ENCODE measurements around the gene SPRR3.

The SPRR3 gene, protein sequence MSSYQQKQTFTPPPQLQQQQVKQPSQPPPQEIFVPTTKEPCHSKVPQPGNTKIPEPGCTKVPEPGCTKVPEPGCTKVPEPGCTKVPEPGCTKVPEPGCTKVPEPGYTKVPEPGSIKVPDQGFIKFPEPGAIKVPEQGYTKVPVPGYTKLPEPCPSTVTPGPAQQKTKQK
- 0 reads per million in 2 donors for total RNA-seq

- no peak for DNase-seq
Measured at GRCh38 chr1:153001382-153001781, at the start of gene SPRR3. TSS of gene SPRR3 (plus strand) at chr1:153001749. CDS start at chr1:153003021, 1,272 bp downstream.

- DNase-seq = no peak
Measured at GRCh38 chr1:152953761-152954160, 47.8 kb upstream of the SPRR3 start.

GRCh38 chr1:152954436-152954835 lies 47.1 kb upstream of the SPRR3 start:
- no peak for DNase-seq

DNA sequence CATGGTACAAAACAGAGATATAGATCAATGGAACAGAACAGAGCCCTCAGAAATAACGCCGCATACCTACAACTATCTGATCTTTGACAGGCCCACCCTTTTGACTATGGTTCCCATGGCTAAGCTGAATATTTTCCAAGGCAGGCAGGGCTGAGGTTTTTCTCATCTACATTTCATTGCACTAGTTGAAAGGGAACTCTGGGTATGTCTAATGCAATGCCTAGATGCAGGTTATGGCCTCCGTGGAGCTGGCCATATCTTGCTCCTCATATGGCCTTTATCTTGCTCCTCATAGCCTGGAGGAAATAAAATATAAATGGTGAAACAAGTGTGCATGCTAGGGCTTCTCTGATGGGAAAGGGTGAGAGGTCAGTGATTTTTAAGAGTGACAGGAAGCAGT lies 44.0 kb upstream of the SPRR3 start:
- DNase-seq = no peak

DNA sequence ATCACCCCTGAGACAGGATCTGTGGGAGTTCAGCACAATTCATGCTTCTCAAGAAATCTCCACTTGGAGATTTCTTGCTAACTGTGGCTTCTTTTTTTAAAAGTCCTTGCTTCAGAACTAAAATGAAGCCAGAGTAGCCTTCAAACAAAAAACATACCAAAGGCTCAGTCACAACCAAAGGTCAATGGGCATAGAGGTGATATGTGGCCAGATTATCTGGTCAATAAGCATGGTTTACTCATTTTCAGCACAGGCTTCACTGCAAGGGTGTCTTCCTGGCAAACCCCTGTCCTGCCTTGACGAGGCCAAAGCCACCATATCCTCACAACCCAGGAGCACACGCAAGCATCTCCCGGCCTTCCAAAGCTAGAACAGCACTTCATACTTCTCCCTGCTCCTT lies 42.3 kb upstream of the SPRR3 start:
- no peak for DNase-seq

GRCh38 chr1:152959801-152960451 lies 41.6 kb upstream of the SPRR3 start:
- no peak for DNase-seq

DNA sequence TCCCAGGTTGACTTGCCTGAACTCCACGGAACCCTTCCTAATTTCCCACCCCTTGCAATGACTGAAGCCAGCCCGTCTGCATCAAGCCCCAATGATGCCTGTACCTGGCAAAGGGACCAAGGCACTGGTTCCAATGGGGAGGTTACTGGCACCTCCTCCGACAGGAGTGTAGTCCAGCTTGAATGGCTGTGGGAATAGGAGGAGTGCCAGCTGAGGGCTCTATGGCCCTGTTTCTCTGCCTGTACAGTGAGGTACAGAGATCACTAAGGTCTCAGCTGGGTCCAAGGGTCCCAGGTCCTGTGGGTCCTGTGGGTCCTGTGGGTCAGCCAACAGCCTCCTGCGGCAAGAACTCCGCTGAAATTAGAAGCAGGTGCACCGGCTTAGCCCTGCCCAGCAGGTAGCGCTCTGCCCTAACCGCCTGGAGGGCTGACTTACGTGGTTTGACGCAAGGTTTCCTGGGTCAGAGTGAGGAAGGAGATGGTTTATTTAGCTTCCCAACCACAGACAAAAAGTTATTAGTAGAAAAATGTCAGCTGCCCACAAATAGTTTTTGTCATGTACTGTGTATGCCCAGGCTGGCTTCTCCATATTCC lies 41.0 kb upstream of the SPRR3 start:
- no peak for DNase-seq

GRCh38 chr1:152961226-152961891 lies 40.2 kb upstream of the SPRR3 start:
- DNase-seq = no peak

GRCh38 chr1:152962876-152963415 lies 38.6 kb upstream of the SPRR3 start:
- DNase-seq = no peak

DNA sequence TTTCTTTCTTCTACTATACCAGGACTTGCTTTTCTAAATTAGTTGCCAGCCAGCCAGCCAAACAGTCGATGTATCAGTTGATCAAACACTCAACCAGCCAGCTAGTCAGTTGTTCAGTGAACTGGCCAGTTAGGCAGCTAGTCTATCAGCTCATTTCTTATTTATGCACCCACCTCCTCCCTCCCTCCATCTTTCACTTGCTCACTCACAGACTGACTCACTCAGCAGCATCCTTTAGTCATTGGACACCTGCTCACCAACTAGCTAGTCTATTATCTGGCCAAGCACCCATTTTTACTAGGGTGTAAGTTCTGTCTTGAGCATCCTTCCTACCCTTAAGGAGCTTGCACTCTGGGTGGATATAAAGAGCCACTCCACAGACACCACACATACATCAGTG lies 37.0 kb upstream of the SPRR3 start:
- no peak for DNase-seq

- DNase-seq = no peak
Measured at GRCh38 chr1:152965853-152966252, 35.7 kb upstream of the SPRR3 start.

- no peak for DNase-seq
Measured at GRCh38 chr1:152967201-152967600, 34.3 kb upstream of the SPRR3 start.

DNA sequence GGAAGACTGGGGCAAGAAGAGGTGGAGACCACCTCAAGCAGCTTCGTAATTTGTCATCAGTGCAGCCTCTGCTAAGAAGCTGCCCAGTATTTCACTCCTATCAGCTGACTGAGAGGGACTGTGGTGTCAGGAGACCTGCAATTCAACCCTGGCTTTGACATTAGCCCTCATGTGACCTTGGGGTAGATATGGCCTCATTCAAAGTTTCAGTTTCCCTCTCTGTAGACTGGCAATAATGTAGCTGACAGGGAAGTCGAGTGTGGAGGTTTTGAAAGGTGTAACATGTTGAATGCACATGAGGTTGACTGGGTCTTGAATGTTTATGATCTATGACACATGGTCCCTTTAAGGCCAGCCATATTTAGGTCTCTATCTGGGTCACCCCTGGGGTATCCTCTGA lies 33.3 kb upstream of the SPRR3 start:
- no peak for DNase-seq

GRCh38 chr1:152969036-152969435 lies 32.5 kb upstream of the SPRR3 start:
- DNase-seq = no peak

DNA sequence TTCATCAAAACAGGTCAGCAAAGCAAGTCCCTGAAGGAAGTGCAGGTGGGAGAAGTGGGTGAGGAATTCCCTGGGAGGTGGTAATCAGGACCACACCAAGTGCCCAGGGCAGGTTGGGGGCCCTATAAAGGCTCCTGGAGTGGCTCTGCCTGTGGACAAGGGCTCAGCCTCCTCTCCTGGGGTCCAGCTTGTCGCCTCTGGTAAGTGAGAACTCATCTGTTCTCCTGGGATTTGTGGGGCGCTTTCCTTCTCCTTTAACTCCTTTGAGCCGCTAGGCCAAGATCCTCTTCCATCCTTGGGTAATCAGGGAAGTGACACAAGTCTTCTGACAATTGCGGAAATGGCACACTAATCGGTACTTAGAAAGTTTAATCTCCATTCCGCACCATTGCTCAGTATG lies 31.1 kb upstream of the SPRR3 start, which contains the start of gene SPRR4:
Gene SPRR4 (plus strand): TSS at position 154 of the 400 bp plus-strand sequence. CDS start 1,243 bp downstream, outside the sequence.
- DNase-seq = no peak

DNA sequence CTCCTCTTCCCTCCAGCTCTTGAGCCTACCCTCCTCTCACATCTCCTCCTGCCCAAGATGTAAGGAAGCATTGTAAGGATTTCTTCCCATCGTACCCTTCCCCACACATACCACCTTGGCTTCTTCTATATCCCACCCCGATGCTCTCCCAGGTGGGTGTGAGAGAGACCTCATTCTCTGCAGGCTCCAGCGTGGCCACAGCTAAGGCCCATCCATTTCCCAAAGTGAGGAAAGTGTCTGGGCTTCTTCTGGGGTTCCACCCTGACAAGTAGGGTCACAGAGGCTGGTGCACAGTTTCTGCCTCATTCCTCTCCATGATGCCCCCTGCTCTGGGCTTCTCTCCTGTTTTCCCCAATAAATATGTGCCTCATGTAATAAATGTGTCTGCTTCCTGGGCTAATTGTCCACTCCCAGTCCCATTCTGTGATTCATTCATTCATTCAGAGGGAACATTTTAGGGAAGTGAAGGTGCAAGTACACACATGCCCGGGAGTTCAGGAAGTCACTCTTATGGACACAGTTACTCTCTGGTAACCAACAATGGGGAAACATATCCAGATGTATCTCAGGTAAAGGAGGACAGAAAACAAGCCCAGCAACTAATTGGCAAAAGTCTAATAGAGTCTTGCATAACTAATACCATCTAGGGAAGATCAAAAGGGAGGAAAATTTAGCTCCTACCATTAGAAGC lies 29.2 kb upstream of the SPRR3 start:
- no peak for DNase-seq

- no peak for DNase-seq
Measured at GRCh38 chr1:152976688-152977087, 24.9 kb upstream of the SPRR3 start.

GRCh38 chr1:152977614-152978013 lies 23.9 kb upstream of the SPRR3 start:
- no peak for DNase-seq

- DNase-seq = no peak
Measured at GRCh38 chr1:152980676-152981075, 20.9 kb upstream of the SPRR3 start.

DNA sequence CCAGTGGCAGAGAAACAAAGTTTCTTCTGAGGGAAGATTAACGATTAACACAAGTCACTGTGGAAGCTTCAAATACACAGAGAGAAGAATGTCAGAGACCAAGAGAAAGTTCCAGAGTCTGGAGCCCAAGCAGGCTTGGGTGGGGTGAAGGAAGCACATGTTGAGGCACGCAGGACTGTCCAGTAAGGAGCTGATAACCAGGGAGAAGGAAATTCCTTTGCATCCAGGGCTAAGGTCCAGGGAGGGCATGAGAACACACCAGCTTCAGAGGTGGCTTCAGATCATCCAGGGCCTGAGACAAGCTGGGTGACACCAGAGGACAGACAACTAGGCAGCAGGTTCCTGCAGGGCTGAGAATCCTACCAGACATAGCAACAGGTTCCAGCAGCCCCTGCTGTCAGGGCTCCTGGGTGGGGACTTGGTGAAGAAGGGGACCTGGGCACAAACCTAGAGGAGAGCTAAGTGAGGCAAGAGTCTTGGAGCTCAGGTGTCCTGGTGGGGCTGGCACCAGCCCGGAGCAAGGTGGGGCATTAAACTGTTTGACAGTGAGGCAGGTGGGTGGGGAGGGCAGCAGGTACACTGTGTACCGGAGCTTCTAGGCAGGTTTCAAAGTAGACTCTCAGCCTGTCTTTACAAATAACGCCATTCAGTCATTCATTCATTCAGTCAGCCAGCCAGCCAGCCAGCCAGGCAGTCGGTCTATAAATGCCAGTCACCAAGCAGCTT lies 20.2 kb upstream of the SPRR3 start:
- DNase-seq = no peak

DNA sequence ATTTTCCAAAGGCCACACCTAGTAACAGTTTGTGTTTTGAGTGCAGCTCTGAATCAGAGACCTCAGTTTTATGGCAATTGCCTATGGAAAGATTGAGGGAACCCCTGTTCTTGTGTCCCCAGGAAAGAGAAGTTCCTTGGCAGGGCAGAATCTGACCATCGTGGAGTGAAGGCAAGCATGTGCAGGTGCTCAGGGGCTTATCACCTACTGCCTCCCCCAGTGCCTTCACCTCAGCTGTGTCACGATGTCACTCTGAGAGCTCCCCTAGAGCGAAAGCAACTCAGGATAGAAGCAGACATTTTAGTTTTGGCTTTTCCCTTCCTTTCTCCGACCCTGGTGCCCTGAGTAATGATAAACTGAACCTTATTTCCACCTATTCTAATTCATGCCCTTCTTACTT lies 19.5 kb upstream of the SPRR3 start:
- DNase-seq = no peak

DNA sequence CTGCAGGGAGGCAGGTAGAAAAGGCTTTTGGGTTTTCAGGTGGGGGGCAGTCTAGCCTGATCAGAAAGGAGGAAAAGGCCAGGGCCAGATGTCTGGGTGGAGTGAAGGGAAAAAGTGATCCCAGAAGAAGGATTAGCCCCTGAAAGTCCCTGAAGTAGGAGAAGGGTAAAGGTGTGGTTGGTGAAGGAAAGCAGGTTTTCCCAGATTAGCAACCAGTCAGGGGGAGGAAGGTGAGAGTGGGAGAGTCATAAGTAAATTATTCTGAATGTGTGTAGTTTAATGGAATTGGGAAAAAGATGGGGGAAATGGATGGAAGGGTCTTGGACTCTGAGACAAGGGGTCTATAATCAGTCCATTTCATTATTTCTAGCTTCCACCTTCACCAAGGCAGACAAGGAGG lies 18.3 kb upstream of the SPRR3 start:
- DNase-seq = no peak
